ENCODE results near the gene RALGPS1.

Gene RALGPS1

DNA sequence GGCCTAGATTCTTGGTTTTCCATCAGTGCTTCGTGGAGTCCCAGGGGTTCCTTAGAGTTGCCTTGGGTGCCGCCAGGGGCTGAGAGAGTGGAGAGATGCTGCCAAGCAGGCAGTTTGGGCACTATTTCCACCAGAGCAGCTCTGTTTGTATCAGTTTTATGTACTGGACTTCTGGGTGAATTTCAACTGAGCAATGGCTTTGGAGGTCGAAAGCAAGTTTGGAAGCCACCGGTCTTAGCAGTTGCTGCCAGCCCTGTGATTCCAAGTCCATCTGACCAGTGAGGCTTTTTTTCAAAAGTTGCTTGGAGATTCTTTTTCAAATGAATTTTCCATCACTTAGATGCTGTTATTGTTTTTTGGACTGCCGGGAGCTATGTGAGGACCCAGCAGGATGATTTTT lies 139.4 kb downstream of the RALGPS1 start:
- DNase-seq (ENCODE audit: low spot score), result no peak

DNA sequence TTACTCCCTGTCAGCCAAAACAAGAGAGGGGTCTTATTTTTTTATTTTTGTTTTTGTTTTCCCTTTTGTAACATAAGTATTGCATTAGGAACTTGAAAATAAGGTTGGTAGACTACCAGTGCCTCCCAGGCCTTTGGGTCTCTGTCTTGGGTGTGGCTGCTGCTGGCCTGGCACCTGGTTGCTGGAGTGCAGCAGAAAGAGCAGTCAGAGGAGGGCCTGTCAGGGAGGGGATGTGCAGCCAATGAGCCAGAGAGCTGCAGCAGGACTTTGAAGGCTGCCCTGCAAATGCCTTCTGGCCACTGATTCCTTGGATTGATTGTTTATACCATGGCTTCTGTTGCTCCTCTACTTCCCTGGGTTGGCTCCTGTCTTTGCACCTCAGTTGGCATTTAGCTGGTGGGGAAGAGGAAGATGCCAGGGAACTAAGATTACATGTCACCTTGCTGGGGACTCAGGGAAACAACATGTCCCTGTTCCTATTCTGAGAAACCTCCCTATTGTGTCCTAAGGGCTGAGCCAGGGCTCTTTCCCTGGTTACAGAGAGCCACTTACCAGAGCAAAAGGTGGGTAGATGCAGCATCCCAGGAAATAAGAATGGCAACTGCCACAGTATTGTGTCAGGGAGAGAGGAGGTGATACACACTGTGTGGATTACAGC lies 141.3 kb downstream of the RALGPS1 start:
- DNase-seq (ENCODE audit: low spot score), result no peak

DNA sequence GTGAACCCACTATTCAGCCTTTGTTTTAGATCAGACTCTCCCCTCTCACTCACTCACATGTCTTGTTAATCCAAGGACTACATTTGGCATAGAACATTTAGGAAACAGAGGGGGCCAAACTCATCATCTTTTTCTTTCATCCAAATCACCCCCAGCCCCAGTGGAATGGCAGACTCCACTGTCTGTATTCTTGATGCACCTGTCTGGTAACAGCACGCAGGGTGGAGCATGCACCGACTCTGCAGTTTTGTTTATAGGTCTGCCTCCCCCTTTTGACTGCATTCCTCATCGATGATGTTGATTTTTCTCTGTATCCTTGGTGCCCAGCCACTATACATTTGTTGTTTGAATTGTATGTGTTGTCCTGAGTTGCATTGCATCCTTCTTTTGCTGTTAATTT lies 141.9 kb downstream of the RALGPS1 start:
- DNase-seq (ENCODE audit: low spot score), result no peak

DNA sequence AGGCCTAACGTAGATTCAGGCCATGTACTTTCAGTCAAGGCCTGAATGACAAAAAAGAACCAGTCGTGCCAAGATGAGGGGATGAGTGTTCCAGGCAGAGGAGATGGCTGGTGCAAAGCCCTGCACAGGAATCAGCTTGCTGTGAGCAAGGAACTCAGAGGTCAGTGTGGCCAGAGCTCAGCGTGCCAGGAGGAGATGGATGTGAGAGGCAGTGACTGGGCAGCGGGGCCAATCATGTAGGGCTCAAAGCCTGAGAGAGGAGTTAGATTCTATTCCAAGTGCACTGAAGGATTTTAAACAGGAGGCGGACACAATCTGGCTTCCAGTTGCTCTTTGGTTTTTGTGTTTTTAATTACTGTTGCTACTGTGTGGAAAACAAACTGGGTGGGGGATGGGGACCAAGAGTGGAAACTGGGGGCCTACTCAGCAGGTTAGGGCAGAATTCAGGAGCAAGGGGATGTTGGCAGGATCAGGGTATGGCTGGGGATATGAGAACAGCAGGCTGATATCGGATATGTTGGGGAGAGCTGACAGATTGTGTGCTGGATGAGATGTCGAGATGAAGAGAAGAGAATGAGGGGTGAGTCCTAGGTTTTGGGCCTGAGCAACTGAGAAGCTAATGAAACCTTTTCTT lies 143.5 kb downstream of the RALGPS1 start:
- DNase-seq (ENCODE audit: low spot score), result no peak

DNA sequence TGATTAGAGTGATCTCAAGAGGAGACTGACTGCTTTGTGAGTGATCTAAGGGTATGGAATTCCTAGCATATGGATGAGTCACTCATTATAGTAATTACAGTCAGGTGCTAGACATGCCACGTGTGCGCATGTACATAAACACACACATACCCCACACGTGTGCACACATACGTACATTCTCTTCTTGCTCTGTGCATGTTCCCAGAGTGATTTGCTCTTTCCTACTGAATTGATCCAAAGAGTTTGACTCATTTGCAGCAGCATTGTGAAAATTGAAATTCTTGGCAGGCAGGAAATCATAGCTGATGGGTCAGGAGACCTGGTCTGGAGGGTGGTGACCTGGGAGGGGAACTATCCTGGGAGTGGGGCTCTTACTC lies 144.1 kb downstream of the RALGPS1 start:
- no peak for DNase-seq (ENCODE audit: low spot score)

DNA sequence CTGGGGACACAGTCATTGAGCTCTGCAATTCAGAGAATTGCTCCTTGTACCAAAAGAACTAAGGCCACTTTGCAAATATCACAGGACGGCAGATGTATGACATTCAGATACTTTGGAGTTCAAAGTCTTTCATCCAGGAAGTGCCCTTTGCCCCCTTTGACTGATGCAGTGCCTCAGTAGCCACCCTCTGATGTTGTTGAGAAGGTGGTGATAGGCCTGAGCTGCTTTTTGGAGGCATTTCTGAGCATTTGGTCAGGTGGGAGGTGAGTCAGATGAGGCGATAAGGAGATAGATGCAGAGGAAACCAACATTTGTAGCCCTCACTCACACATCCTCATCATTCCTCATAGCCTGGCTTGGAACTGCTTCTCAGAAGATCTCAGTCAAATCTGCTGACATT lies 144.4 kb downstream of the RALGPS1 start:
- no peak for DNase-seq (ENCODE audit: low spot score)

DNA sequence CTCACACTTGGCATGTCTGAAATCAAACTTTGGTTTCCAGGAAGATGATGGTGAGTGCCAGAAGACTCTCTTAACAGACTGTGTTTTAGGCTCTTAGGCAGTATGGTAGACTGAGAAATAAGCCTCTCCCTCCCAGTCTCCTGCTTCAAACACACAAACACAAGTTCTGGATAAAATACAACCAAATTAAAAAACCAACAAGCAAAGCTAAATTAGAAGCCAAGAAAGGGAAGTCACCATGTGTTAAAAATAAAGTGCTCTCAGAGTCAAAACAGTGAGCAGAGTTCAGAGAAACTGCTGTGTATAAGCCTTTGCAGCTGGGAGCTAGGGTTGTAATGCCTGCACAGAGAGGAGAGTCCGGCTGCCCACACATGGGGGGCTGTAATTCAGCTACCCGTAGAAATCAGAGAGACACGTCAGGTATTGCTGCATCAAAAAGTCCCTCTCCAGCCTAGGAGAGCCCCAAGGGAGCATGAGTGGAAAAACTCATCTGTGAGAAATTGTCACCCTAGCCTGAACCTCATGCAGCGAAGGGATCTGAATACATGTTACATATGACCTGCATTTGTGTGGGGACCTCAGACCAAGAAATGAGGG lies 145.3 kb downstream of the RALGPS1 start:
- no peak for DNase-seq (ENCODE audit: low spot score)

DNA sequence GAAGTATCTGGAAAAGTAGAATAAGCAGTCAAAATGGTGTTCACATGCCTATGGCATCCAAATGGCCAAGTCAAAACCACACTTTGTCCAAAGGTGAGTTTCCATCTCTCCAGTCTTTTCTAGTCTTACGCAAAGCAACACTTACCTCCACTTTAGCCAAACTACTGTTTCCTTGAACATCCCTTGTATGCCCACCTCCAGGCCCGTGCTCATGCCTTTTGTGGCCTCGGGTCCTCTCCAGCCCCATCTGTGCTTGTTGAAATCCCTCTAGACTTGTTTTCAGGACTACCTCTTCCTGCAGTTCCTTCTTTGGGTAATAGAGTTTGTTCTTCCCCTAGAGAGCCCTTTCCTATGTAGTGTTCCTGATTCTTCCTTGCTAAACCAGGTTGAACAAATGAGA lies 146.8 kb downstream of the RALGPS1 start:
- DNase-seq (ENCODE audit: low spot score), result no peak

DNA sequence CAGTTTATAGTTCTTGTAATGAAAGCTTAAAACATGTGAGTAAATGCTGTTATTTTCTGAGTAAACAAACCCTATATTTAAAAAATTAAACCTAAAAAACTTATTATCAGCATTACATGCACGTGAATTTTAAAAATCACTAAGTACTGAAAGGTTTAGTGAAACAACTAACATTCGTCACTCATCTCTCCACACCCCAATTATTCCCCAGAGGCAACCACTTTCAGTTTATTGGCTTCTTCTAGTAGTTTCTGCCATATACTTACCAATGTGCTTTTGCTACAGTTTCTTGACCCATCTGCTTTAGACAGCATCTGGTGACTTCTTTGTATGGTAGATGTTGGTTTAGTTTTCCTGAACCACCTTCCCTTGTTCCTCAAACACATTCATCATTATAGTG lies 149.8 kb downstream of the RALGPS1 start:
- no peak for DNase-seq (ENCODE audit: low spot score)

DNA sequence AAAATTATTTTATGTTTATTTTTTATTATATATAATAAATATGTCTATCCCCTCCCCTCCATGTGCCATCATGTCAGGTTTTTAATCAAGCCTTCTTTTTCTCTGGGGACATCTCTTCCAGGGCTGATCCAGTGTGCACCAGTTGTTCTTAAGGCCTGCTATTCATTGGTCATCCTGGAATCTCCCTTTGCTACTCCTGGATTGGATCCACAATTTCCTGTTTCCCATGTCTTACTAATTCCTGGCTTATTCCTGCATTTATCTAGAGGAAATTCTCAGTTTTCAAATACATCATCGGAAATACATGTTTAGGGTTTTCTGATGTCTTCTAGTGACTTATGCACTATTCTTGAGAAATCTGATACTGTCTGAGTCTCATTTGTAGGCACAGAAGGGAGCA lies 151.0 kb downstream of the RALGPS1 start:
- no peak for DNase-seq (ENCODE audit: low spot score)

DNA sequence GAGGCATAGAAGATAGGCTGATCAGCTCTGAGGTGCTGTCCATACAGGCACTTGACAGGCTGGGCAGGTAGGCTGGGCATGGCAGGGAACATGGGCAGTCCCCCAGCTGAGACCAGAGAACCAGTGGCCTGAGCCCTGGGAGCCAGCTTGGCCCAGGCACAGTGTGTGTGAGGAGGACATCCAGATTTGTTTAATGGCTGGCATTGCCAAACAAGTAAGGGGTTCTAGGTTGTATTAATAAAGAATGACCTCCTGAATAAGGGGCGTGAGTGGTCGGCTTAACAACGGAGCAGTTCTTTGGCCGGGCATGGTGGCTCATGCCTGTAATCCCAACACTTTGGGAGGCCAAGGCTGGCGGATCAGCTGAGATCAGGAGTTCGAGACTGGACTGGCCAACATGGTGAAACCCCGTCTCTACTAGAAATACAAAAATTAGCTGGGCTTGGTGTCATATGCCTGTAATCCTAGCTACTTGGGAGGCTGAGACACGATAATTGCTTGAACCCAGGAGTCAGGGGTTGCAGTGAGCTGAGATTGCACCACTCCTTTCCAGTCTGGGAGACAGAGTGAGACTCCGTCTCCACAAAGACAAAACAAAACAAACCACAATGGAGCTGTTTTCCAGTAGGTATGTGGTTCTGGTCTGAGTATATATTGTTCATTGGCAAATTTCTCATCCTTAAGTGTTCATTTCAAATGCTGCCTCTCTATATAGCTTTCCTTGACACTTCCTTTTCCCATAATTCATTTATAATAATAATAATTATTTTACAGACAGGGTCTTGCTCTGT lies 151.7 kb downstream of the RALGPS1 start:
- no peak for DNase-seq (ENCODE audit: low spot score)

DNA sequence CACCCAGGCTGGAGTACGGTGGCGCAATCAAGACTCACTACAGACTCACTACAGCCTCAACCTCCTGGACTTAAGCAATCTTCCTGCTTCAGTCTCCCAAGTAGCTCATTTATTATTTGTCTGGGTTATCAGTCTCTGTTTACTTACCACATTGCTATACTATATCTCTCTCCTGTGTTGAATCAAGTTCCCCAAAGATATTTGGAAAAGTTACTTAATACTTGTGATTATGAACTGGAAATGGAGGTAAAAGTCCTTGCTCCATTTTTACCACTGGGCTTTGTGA lies 152.2 kb downstream of the RALGPS1 start:
- DNase-seq (ENCODE audit: low spot score), result no peak

DNA sequence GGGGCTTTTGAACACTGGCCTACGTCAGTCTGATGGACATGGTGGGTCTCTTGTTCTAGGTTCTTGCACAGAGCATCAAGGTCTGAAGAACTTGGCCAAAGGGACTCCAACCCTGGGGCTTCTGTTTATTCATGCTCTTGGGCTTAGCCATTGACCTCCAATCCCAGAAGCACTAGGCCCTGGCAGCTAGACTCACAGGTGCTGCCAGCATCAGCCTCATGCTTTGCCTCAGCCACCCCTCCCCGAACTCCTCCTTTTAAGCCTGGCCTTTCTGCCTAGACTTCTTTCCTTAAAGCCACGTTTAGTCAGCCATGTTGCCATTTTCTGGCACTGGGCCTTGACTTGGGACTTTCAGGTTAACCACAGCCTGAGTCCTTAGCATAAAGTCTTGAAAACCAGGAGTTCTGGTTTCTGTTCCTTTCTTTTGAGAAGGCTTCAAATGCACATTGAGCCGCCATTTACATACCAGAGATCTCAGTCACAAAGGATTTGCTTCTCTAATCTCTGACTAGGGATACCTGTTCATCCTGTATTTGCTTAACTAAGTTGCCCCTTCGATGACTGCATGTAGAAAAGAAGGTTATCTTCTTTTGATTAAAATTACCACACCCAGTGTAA lies 153.1 kb downstream of the RALGPS1 start:
- no peak for DNase-seq (ENCODE audit: low spot score)

DNA sequence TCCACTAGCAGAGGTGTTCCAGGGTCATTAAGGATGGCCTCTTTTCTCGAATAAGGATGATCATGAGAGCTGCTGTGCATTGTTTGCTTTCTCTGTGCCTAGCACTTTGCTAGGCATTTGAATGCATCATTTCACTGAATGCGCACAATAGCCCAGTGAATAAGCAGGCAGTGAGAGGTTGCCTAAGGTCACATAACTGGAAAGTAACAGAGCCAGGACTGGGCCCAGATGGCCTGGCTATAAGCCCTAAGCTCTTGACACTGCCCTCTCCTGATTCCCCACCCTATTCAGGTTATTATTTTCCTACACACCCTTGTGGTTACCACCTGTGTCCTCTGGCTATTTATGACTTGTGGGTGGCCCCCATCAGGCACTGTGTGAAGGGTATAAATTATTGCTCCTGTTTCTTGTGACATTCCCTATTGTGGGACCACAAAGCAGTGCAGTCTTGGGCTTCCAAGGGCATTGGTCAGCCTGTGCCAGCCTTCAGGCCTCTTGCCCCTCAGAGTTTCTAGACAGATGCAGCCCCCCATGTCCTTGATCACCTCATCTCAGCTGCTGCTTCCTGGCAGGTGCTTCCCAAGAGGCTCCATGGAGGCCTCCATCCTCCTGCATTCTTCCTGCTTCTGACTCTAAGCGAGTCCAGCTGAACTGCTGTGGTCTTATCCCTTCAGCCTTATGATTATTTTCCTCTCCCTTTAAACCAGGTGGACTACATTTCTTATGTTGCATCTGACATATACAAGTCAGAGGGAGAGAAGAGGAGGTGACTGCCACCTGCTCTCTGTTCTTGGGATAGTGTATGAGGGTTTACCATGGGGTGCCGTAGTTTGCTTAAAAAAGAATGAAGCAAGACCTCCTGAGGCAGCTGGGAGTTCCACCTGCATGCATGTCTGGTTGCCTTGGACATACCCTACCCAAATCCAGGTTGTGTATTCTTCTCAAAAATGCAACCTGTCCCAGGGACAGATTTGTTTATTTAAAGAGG lies 160.3 kb downstream of the RALGPS1 start:
- no peak for DNase-seq (ENCODE audit: low spot score)

DNA sequence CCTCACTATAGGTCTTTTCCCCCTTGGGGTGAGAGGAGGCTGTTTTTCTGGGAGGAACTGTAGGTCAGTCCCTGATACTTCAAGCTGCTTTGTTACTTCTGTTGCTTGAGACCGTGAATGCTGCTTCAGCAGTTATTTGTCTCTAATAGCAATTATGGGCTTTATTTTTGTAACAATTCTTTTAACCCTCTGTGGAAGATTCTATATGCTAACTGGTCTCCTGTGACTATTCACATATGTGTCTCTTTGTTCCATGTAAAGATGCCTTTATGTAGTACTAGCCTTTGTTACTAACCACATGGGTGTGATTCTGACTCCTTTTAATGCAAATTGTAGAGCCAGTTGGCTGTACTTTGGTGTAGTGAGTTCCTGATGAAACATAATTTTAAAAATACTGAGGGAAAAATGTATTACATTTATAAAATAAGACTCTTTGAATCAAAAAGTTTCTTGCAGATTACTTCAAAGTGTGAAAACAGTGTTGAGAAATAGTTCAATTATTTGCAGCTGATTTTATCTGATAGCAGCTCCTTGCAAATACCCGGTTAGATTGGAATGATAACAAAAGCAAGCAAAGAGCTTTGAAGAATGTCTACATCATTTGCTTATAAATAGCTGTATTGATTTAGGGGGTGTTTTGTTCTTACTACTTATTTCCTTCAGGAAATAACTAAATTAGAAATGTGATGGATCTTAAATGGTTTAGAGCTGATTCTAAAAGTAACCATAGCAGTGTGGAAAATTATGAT lies 161.2 kb downstream of the RALGPS1 start:
- DNase-seq (ENCODE audit: low spot score), result no peak

DNA sequence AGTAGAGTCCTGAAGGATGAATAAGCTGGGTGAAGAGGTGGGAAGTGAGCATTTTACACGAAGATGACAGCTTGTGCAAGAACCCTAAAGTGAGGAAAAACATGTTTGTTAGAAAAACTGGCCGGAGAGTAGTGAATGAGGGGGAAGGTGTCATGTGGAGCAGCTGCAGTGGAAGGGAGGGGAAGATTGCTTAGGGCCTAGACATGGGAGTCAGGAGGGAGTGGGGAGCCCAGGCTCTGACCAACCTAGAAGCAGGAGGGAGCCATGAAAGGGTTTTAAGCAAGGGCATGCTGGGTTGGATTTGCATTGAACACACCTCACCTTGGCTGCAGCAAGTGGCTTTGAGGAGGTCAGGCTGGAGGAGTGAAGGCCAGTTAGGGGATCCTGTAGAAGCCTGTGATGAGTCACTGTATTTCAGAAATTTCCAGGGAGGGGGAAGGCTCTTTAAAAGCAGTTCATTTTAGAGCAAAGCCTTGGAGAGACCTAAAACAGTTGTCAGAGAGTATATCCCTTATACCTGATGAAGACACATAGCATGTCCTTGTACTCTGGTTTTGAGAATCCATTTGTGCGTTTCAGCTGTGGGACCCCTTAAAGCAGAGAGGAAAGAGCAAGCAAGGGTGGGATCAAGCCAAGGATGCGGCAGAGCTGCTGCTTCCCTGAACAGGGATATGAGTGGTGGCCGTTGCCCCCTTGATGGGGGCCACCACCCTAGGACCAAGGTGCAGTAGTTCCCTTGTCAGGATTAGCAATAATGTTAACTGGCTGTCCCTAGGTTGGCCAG lies 162.5 kb downstream of the RALGPS1 start:
- DNase-seq (ENCODE audit: low spot score), result no peak

DNA sequence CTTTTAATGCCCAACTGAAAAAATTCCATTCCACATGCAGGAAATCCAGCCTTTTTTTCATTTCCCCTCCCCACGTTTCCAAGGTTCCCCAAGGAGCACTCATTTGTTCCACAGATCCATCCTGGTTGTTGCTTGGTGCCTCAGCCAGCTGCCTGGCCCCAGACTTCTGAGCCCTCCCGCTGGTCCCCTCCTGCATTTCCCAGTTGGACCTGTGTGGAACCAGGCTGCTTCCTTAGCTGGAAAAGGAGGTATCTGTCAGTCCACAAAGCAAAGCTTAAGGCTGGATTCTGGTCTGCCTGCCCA lies 163.0 kb downstream of the RALGPS1 start:
- DNase-seq (ENCODE audit: low spot score), result no peak

DNA sequence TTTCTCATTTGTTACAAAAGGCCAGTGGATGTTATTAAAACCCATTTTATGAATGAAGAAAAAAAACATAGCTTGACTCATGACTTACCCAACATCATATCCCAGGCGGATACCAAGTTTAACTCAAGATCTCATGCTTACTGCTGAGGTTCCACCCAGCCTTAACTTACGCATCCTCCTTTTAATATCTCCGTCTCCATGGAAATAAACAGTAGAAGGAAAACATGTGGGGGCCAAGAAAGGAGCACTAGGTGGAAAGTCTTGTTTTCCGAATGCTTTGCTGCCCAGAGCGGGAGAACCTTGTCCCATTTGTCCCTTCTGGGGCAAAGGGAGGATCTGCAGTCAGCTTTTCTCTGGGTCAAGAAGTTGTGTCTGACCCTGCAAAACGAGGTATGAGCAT lies 163.8 kb downstream of the RALGPS1 start:
- DNase-seq (ENCODE audit: low spot score), result no peak

DNA sequence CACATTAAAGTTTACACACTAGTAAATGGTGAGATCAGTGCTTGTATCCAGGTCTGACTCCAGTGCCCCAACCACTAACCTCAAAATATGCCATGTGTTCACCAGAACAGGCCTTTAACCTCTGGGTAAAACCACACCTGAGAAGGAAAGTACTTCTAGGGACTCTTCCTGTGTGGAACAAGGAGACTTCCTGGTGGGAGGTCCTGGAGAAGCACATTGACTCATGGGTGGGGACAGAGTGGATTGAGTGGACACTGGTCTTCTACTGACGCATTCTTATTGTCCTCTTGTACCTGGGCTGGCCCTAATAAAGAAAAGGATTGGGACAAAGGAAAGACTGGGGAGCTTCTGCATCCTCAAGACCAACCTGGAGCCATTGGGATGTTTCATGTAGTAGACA lies 164.4 kb downstream of the RALGPS1 start:
- no peak for DNase-seq (ENCODE audit: low spot score)

DNA sequence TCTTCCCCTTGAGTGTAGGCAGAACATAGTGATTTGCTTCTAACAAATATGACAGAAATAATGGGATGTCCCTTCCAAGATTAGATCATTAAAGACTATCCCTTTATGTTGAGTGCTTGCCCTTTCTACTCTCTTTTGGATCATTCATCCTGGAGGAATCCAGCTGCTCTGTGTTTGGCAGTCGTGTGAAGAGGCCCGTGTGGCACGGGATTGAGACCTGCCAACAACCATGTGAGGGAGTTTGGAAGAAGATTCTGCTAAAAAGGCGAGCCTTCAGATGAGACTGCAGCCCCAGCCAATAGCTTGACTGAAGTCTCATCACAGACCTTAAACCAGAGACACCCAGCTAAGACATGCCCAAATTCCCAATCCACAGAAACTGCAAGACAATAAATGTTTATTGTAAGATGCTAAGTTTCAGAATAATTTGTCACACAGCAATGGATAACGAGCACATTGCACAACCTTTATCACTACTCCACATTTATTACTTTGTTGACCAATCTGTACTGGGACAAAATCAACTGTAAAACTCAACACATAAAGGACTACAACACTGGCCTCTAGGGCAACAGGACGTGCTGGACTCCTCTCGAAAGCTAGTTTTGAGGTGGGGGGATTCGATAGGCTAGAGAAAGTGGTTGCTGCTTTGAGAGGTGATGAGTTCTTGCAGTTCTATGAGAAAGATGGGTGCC lies 165.0 kb downstream of the RALGPS1 start:
- DNase-seq (ENCODE audit: low spot score), result no peak
